ENCODE results near the gene CXCL3.

The CXCL3 gene

GRCh38 chr4:74016068-74016467 lies 22.4 kb downstream of the CXCL3 start:
- DNase-seq (ENCODE audit: low read depth in 3 of 3, low spot score in 1 of 3): no peak

- DNase-seq (ENCODE audit: low read depth in 3 of 3, low spot score in 1 of 3): no peak
Observed at GRCh38 chr4:74015126-74015780, 23.2 kb downstream of the CXCL3 start.

- DNase-seq (ENCODE audit: low read depth in 3 of 3, low spot score in 1 of 3): no peak
Observed at GRCh38 chr4:74014332-74014731, 24.2 kb downstream of the CXCL3 start.

DNA sequence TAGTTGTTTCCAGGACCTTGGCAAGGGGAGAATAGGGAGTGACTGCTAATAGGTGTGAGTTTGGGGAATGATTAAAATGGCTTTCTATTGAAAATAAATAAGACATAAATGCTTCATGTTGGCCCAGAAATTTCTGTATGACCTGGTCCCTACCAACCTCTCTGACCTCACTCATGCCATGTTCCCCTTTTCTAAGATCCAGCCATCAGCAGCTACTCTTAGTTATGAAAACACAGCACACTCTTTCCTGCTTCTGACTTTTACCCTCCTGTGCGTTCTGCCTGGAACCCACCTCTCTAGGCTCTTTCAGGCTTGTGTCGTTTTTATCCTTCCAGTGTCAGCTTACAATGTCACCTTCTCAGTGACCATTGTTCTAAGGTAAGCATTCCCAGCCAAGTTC lies 25.2 kb downstream of the CXCL3 start:
- no peak for DNase-seq (ENCODE audit: low read depth in 3 of 3, low spot score in 1 of 3)

DNA sequence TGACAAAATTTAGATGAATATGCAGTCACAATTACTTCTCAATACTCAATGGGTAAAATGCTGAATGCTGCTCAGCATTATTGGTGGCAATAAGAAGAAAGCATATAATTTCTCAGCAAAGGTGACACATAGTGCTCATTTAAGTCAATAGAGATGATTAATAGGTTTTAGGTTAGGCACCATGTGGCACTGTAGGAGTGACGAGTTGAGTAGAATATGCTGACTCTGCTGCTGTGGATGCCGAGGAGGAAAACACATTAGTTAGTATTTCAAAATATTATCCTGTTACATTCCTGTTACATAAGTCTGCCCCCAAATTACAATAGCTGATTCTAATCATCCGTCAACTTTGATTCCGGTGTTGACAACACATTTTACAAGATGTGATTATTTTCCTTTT lies 26.4 kb downstream of the CXCL3 start:
- DNase-seq (ENCODE audit: low read depth in 3 of 3, low spot score in 1 of 3): no peak

DNA sequence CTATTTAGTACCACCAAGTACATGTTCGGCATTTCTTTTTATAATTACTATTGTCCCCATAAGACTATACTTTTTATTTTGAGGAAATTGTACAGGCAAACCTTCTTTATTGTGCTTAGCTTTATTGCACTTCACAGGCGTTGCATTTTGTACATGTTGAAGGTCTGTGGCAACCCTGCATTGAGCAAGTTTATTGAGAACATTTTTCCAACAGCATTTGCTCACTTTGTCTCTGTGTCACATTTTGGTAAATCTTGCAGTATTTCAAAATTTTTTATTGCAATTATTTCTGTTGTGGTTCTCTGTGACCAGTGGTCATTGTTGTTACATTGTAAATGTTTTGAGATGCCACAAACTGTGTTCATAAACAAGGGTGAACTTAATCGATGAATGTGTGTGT lies 29.2 kb downstream of the CXCL3 start:
- no peak for DNase-seq (ENCODE audit: low read depth in 3 of 3, low spot score in 1 of 3)

DNA sequence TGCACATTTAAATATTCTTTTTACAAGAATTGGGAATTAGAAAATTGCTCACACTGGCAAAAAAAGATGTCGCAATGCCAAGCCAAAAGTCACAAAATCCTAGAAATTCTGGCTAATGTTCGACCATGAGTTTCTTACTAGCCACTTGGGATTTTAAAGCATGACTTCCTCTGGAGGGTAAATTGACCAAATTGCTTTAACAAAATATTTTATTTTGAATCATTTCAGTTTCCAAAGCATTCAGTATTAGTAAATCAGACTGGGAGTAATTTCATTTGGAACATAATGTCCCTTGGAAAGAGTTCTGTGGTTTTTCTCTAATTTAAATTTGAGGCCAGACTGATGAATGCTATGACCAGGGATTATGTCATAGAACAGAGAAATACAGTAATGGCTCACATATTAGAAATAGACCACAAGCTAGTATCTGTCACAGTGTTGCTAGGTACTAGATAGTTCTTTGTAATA lies 32.4 kb downstream of the CXCL3 start:
- DNase-seq (ENCODE audit: low read depth in 3 of 3, low spot score in 1 of 3): no peak

- no peak for DNase-seq (ENCODE audit: low read depth in 3 of 3, low spot score in 1 of 3)
Observed at GRCh38 chr4:74005528-74005927, 33.0 kb downstream of the CXCL3 start.

- DNase-seq (ENCODE audit: low read depth in 3 of 3, low spot score in 1 of 3): no peak
Observed at GRCh38 chr4:74004668-74005067, 33.8 kb downstream of the CXCL3 start.

- no peak for DNase-seq (ENCODE audit: low read depth in 3 of 3, low spot score in 1 of 3)
Observed at GRCh38 chr4:74000301-74000700, 38.2 kb downstream of the CXCL3 start.

DNA sequence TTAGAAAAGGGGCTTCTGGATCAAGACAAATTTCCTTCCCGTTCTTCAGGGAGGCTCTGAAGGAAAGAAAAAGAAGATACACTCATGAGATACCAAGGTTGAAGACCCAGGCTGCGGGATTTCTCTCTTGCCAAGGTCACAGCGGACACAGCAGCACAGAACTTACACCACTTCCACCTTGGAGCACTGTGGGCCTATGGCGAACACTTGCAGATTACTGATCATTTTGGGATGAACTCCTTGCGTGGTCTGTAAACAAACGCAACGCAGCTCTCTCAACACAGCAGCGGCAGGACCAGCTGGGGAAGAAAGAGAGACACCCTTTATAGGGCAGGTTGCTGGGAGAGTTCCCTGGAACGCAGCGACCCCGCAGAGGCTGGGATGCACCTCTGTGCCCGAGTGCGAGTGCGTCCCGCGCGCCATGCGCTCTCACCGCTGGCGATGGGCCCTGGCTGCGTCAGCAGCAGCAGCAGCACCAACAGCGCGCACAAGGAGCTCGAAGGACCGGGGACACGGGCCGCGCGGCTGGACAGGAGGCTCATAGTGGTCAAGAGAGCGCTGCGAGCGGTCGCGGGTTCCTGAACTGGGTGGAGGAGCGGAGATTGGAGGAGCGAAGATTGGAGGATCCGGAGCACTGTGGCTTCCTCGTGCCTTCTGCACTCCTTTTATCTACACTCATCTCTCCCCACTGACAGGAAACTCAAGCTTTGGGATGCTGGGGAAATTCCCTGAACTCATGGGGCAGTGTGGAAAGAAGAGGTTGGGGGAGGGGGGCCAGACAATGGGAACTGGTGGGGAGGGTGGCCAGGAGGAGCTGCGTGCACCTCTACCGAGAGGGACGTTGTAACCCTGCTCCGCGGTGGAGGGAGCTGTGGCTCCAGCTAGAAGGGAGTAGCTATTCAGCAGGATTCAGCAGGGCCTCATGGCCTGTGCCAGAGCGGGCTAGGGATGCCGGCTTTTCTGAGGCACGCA lies 40.2 kb downstream of the CXCL3 start, which contains the start of gene CXCL5:
TSS of gene CXCL5 (minus strand) at position 638 of the 972 bp plus-strand sequence. CDS start at position 542, 96 bp downstream.
- DNase-seq (ENCODE audit: low read depth in 3 of 3, low spot score in 1 of 3): no peak

- DNase-seq (ENCODE audit: low read depth in 3 of 3, low spot score in 1 of 3): no peak
Observed at GRCh38 chr4:73992050-73992449, 46.4 kb downstream of the CXCL3 start.

DNA sequence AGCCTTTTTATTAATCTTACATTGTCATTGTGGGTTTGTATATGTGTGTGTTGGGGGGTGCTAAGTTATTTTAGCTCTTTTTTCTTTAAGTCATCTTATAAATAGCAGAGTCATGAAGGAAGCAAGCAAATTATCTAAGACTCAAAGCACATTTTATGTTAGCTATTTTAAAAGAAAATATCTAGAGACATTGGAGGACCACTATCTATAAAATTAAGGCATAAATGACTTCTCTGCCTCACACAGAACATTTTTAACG lies 46.8 kb downstream of the CXCL3 start:
- no peak for DNase-seq (ENCODE audit: low read depth in 3 of 3, low spot score in 1 of 3)

GRCh38 chr4:73990988-73991741 lies 47.3 kb downstream of the CXCL3 start:
- DNase-seq (ENCODE audit: low read depth in 3 of 3, low spot score in 1 of 3): no peak

DNA sequence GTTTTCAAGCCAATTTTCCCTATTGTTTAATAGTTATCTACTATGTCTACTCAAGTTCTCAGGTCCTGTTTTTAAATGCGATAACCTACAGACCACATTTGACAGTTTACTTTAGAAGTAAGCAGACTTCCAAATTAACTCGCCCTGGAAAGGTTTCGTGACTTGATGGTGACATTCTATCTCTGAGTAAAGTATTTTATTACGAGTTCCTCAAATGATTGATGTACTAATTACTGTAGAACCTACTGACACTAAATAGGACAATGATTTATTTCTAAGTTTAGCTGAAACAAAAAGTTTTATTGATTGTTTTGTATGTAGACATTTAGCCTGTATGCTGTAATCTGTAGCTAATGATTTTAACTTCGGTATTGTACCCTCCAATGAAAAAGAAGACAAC lies 48.6 kb downstream of the CXCL3 start:
- DNase-seq (ENCODE audit: low read depth in 3 of 3, low spot score in 1 of 3): no peak

- no peak for DNase-seq (ENCODE audit: low read depth in 3 of 3, low spot score in 1 of 3)
Observed at GRCh38 chr4:73989031-73989430, 49.5 kb downstream of the CXCL3 start.

DNA sequence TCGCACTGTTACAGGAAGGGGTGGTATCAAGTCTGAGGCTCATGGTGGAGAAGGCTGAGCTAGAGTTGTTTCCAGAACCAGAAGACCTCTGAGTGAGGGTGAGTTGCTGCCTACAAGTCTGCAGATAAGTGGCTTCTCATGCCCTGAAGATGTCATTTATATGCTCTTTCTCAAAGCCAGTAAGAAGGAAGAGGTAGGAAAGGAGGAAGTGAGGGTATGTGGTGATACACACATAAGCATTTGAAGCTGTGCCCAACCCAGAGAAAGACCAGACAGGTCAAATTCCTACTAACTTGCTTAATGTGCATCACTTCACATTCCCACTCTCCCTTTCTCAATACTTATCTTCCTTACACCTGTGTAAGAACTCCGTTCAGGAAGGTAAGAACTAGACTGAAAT lies 50.4 kb downstream of the CXCL3 start, which contains the start of gene PPBP:
TSS of gene PPBP (minus strand) at position 130 of the 400 bp plus-strand sequence. CDS start at position 43, 87 bp downstream.
- DNase-seq (ENCODE audit: low read depth in 3 of 3, low spot score in 1 of 3): no peak
